Astrocyte (in vitro differentiated cells and primary cell): ENCODE measurements around the gene STXBP2. TPM values are rescaled to one million over a fixed set of nuclear protein-coding genes. Genes with fewer than 3 reads are reported as not detected.

Source experiments
- DNase-seq: peaks from one replicate; pipeline ENCODE4 v3.0.0-alpha.2; 2010; ENCODE audit warnings: low read depth
- FAIRE-seq: peaks from 2 replicates; lab custom pipeline; 2011; peaks lifted over from hg19 to GRCh38; lab: Jason Lieb, UNC
- H2AFZ ChIP-seq: 2 replicates; pipeline ENCODE4 v1.6.0; 2012; ENCODE audit warnings: low read depth, low read length, inconsistent platforms
- H3K27ac ChIP-seq: 2 replicates; pipeline ENCODE4 v1.5.1; 2011; ENCODE audit warnings: low read depth, low read length, inconsistent platforms
- H3K27me3 ChIP-seq: 2 replicates; pipeline ENCODE4 v1.6.0; 2011; ENCODE audit warnings: low read length, inconsistent platforms; ENCODE audit not compliant: insufficient read depth
- H3K36me3 ChIP-seq: 2 replicates; pipeline ENCODE4 v1.5.1; 2011; ENCODE audit warnings: low read length, inconsistent platforms; ENCODE audit not compliant: insufficient read depth
- H3K4me1 ChIP-seq: 2 replicates; pipeline ENCODE4 v1.5.1; 2011; ENCODE audit warnings: low read length, inconsistent platforms; ENCODE audit not compliant: insufficient read depth
- H3K4me2 ChIP-seq: 2 replicates; pipeline ENCODE4 v1.6.0; 2012; ENCODE audit warnings: low read length, inconsistent platforms
- H3K4me3 ChIP-seq: 2 replicates; pipeline ENCODE4 v1.5.1; 2011; ENCODE audit warnings: low read depth, mild to moderate bottlenecking, low read length, inconsistent platforms; ENCODE audit not compliant: insufficient read depth
- H3K79me2 ChIP-seq: 2 replicates; pipeline ENCODE4 v1.6.0; 2012; ENCODE audit warnings: mild to moderate bottlenecking, low read length, inconsistent platforms; ENCODE audit not compliant: insufficient read depth
- H3K9ac ChIP-seq: 2 replicates; pipeline ENCODE4 v1.6.0; 2012; ENCODE audit warnings: mild to moderate bottlenecking, low read length, inconsistent platforms
- H3K9me3 ChIP-seq: 2 replicates; pipeline ENCODE4 v1.5.1; 2012; ENCODE audit warnings: low read depth, mild to moderate bottlenecking, low read length, inconsistent platforms; ENCODE audit not compliant: insufficient read depth
- H4K20me1 ChIP-seq: 2 replicates; pipeline ENCODE4 v1.6.0; 2012; ENCODE audit warnings: low read length, inconsistent platforms; ENCODE audit not compliant: insufficient read depth
- H3K27ac Mint-ChIP-seq: one replicate; pipeline ENCODE4 v1.8.0; 2021; ENCODE audit warnings: mild to moderate bottlenecking, mixed read lengths; ENCODE audit not compliant: unreplicated experiment
- H3K27me3 Mint-ChIP-seq: one replicate; pipeline ENCODE4 v1.8.0; 2021; ENCODE audit warnings: low read depth, mixed read lengths; ENCODE audit not compliant: unreplicated experiment
- H3K36me3 Mint-ChIP-seq: one replicate; pipeline ENCODE4 v1.8.0; 2021; ENCODE audit warnings: low read depth, mixed read lengths; ENCODE audit not compliant: unreplicated experiment
- H3K4me1 Mint-ChIP-seq: one replicate; pipeline ENCODE4 v1.8.0; 2021; ENCODE audit warnings: low read depth, mixed read lengths; ENCODE audit not compliant: unreplicated experiment
- H3K4me3 Mint-ChIP-seq: one replicate; pipeline ENCODE4 v1.8.0; 2021; ENCODE audit warnings: mild to moderate bottlenecking, moderate library complexity, mixed read lengths; ENCODE audit not compliant: unreplicated experiment
- H3K9me3 Mint-ChIP-seq: one replicate; pipeline ENCODE4 v1.8.0; 2021; ENCODE audit warnings: mild to moderate bottlenecking, mixed read lengths; ENCODE audit not compliant: unreplicated experiment
- EZH2 ChIP-seq: IDR thresholded peaks from 2 replicates; pipeline ENCODE4 v1.6.1; 2012; ENCODE audit warnings: mild to moderate bottlenecking, low read length, inconsistent platforms; ENCODE audit not compliant: insufficient read depth
- microRNA-seq: library from miRNA; unstranded; fragments of <30 nt; microRNA quantifications from one replicate; pipeline ENCODE4 v1.2.0, GENCODE V29; 2020
- total RNA-seq: library from RNA; stranded (reverse); gene quantifications from 2 replicates; pipeline ENCODE4 v1.2.1, GENCODE V29; 2021
- TF ChIP-seq, protein P1 (sequence below): IDR thresholded peaks from 2 replicates; pipeline ENCODE4 v1.5.1; 2011; ENCODE audit warnings: low read depth, mild to moderate bottlenecking, inconsistent platforms, low read length, moderate library complexity; ENCODE audit not compliant: insufficient read depth

STXBP2 gene
- total RNA-seq, 1 donor from 2014 or later: 49.6 TPM

GRCh38 chr19:7694499-7694898 is 57.6 kb downstream of the STXBP2 start:
- Histone ChIP-seq H3K36me3 (no peaks in the 10 kb centered on the region), H3K27ac (no peak overlapping the region), H3K79me2 (no peaks in the 10 kb centered on the region), H3K4me1 (no peaks in the 10 kb centered on the region), H3K9me3 (no peaks in the 10 kb centered on the region), H4K20me1 (no peaks in the 10 kb centered on the region), H2AFZ (no peak overlapping the region), H3K9ac (no peak overlapping the region), H3K27me3 (no peaks in the 10 kb centered on the region), H3K4me3 (no peak overlapping the region), H3K4me2 (no peak overlapping the region)
- Mint-ChIP-seq H3K27me3 (peaks cover 22% of the 10 kb centered on the region), H3K36me3 (no peaks in the 10 kb centered on the region), H3K4me3 (no peak overlapping the region), H3K27ac (no peak overlapping the region), H3K9me3 (no peaks in the 10 kb centered on the region), H3K4me1 (no peaks in the 10 kb centered on the region)
- TF ChIP-seq, protein P1, sequence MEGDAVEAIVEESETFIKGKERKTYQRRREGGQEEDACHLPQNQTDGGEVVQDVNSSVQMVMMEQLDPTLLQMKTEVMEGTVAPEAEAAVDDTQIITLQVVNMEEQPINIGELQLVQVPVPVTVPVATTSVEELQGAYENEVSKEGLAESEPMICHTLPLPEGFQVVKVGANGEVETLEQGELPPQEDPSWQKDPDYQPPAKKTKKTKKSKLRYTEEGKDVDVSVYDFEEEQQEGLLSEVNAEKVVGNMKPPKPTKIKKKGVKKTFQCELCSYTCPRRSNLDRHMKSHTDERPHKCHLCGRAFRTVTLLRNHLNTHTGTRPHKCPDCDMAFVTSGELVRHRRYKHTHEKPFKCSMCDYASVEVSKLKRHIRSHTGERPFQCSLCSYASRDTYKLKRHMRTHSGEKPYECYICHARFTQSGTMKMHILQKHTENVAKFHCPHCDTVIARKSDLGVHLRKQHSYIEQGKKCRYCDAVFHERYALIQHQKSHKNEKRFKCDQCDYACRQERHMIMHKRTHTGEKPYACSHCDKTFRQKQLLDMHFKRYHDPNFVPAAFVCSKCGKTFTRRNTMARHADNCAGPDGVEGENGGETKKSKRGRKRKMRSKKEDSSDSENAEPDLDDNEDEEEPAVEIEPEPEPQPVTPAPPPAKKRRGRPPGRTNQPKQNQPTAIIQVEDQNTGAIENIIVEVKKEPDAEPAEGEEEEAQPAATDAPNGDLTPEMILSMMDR: no peak
- TF ChIP-seq EZH2: no peak
- no peak for DNase-seq
- no peak for FAIRE-seq

Small RNA genes lying within 50 kb of the gene (microRNA-seq; reads per million reads assigned to microRNA genes)
- 1.4 reads per million for gene MIR6792

Other genes starting within 250 kb of the STXBP2 start
- gene PEX11G, start 148.1 kb upstream of the STXBP2 start, total RNA-seq: 1.7 and 2.2 TPM in 2 replicates
- gene ZNF358, start 121.0 kb upstream of the STXBP2 start, total RNA-seq: 39.8 and 41.1 TPM in 2 replicates
- 26.2 and 27.5 TPM in 2 replicates for gene MCOLN1, start 114.5 kb upstream of the STXBP2 start, total RNA-seq
- 81.9 and 90.2 TPM in 2 replicates for gene PNPLA6, start 101.4 kb upstream of the STXBP2 start, total RNA-seq
- 2.8 and 4.1 TPM in 2 replicates for gene CAMSAP3, start 41.2 kb upstream of the STXBP2 start, total RNA-seq
- gene XAB2, start 7.6 kb upstream of the STXBP2 start, total RNA-seq: 28.1 and 30.4 TPM in 2 replicates
- gene PET100, start 7.3 kb upstream of the STXBP2 start, total RNA-seq: 94.1 and 95.8 TPM in 2 replicates
- not detected in 2 replicates for gene PCP2, start 3.4 kb upstream of the STXBP2 start, total RNA-seq
- gene RETN, start 31.9 kb downstream of the STXBP2 start, total RNA-seq: not detected in 2 replicates
- not detected in 2 replicates for gene MCEMP1, start 40.0 kb downstream of the STXBP2 start, total RNA-seq
- 110 and 121 TPM in 2 replicates for gene TRAPPC5, start 43.7 kb downstream of the STXBP2 start, total RNA-seq
- not detected in 2 replicates for gene FCER2, start 65.0 kb downstream of the STXBP2 start, total RNA-seq
- gene CLEC4G, start 95.0 kb downstream of the STXBP2 start, total RNA-seq: not detected in 2 replicates
- gene CD209, start 110.4 kb downstream of the STXBP2 start, total RNA-seq: not detected in 2 replicates
- not detected in 2 replicates for gene CLEC4M, start 126.1 kb downstream of the STXBP2 start, total RNA-seq
- 22.1 and 25.7 TPM in 2 replicates for gene EVI5L, start 193.1 kb downstream of the STXBP2 start, total RNA-seq
- gene PRR36, start 237.3 kb downstream of the STXBP2 start, total RNA-seq: 0.55 and 1.3 TPM in 2 replicates